ENCODE data around the gene CMBL. TPM values are rescaled to one million over a fixed set of nuclear protein-coding genes. Genes with fewer than 3 reads are reported as not detected.

The CMBL gene
- total and polyA plus RNA-seq, 10 donors, result 1.3 to 11.2 (median 4.1) TPM

Small RNAs within 50 kb of the gene (small RNA-seq; reads per million reads assigned to genes)
- 0 reads per million in 4 donors for gene RF00019

Other genes starting within 250 kb of the CMBL start
- gene ATPSCKMT, start 58.0 kb downstream of the CMBL start, total RNA-seq, result 10 to 100 TPM in 6 of 7 donors, 1 to 10 TPM in 1; 7.7 to 31.1 (median 16.5) TPM
- 1 to 10 TPM; 5.2 to 7.9 (median 7.4) TPM for gene ATPSCKMT, start 58.0 kb downstream of the CMBL start, polyA plus RNA-seq
- 100 to 1,000 TPM in 6 of 7 donors, 10 to 100 TPM in 1; 87.8 to 150 (median 114) TPM for gene CCT5, start 57.6 kb downstream of the CMBL start, total RNA-seq
- gene CCT5, start 57.6 kb downstream of the CMBL start, polyA plus RNA-seq, result 100 to 1,000 TPM in 2 of 3 donors, 10 to 100 TPM in 1; 76.9 to 128 (median 115) TPM
- gene MARCHF6, start 45.8 kb upstream of the CMBL start, total RNA-seq, result 100 to 1,000 TPM; 104 to 168 (median 123) TPM
- gene MARCHF6, start 45.8 kb upstream of the CMBL start, polyA plus RNA-seq, result 10 to 100 TPM; 62.0 to 95.6 (median 72.1) TPM
- gene ROPN1L, start 134.0 kb upstream of the CMBL start, total RNA-seq, result 10 to 100 TPM in 5 of 7 donors, 1 to 10 TPM in 2; 7.5 to 27.9 (median 15.7) TPM
- gene ROPN1L, start 134.0 kb upstream of the CMBL start, polyA plus RNA-seq, result 1 to 10 TPM; 2.0 to 7.7 (median 2.4) TPM

All from spleen (tissue), 11 donors.